22Rv1 (cell line): ENCODE data around the gene SPN.
"Not testable (repeated sequence)": the region's sequence is repeated elsewhere in the genome, so short reads cannot be mapped to it uniquely, and the experiment has no call there.

Experiments
- CTCF ChIP-seq: fragments of 450-650 bp; IDR thresholded peaks from 2 replicates; pipeline ENCODE4 v1.5.1; 2017; ENCODE audit warnings: mild to moderate bottlenecking
- ZFX ChIP-seq: fragments of 450-650 bp; IDR thresholded peaks from 2 replicates; pipeline ENCODE4 v1.6.1; 2017; ENCODE audit warnings: antibody characterized with exemption, borderline replicate concordance

- TF ChIP-seq CTCF, ZFX: not testable (repeated sequence)
These were observed 26.7 kb downstream of the SPN start for GRCh38 chr16:29689490-29690351.
